GM19193 (cell line): ENCODE measurements around the gene DHRS2.

ENCODE experiments used
- POLR2A ChIP-seq: IDR thresholded peaks from 4 replicates; pipeline ENCODE4 v1.6.1; 2011; ENCODE audit not compliant: insufficient read depth, insufficient read length; ENCODE audit errors: extremely low read depth

The DHRS2 gene

DNA sequence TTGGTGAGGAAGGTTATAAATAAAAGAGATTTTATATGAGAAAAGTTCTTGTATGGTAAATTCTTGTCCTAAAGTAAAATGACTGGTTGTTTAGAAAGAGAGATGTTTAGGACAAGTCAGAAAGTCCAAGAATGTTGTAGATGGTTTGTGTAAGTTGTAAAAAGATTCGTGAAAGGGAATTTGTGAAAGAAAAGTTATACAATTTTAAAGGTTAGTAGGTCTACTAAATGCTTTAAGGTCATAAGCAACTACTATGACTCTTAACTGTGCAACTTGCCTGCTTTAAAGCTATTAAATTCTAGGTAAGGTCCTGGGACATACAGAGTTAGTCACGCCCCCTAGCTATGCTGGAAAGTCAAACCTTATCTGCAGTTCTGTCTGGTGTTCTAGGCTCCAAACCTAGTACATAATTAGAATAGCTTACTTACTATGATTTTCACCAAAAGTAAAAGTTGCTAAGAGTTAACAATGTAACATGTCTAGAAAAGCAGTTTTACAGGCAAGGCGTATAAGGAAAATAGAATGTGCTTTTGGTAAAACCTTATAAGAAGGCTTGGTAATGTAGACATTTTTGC, 11.2 kb upstream of the DHRS2 start:
- no peak for TF ChIP-seq POLR2A

DNA sequence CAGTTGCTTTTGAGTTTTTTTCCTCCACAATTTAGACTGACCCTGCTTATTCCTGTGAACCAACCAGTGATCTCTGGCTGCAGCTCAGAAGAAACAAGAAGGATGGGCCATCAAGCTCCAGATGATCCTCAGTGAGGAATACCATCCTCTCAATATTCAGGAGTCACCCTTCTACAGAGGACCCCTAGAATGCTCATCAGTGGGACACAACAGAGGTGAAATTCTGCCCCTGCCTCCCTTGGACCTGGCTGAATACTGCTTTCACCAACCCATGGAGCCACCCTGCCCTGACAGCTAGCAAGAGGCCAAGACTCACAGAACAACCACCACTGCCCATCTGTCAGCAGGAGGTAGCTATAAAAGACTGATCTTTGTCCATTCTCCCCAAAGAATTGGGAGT, 9.2 kb upstream of the DHRS2 start:
- TF ChIP-seq POLR2A: no peak

DNA sequence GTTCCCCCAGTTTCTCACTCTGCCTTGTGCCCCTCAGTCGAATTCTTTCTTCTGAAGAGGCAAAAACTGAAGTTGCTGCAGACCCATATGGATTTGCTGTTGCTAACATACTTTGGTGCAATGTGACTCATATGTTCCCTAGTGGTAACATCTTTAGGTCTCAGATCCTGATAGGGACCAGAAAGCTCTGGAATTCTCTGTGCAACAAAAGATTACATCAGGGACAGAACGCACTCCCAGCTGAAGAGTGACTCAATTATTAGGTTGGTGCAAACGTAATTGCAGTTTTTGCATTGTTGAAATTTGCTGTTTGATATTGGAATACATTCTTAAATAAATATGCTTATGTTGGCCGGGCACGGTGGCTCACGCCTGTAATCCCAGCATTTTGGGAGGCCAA, 8.2 kb upstream of the DHRS2 start:
- no peak for TF ChIP-seq POLR2A

DNA sequence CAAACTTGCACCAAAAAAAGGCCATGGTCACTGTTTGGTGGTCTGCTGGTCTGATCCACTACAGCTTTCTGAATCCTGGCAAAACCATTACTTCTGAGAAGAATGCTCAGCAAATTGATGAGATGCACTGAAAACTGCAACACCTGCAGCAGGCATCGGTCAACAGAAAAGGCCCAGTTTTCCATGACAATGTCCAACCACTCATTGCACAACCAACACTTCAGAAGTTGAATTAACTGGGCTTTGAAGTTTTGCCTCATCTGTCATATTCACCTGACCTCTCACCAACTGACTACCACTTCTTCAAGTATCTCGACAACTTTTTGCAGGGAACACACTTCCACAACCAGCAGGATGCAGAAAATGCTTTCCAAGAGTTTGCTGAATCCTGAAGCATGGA, 7.0 kb upstream of the DHRS2 start:
- TF ChIP-seq POLR2A: no peak

DNA sequence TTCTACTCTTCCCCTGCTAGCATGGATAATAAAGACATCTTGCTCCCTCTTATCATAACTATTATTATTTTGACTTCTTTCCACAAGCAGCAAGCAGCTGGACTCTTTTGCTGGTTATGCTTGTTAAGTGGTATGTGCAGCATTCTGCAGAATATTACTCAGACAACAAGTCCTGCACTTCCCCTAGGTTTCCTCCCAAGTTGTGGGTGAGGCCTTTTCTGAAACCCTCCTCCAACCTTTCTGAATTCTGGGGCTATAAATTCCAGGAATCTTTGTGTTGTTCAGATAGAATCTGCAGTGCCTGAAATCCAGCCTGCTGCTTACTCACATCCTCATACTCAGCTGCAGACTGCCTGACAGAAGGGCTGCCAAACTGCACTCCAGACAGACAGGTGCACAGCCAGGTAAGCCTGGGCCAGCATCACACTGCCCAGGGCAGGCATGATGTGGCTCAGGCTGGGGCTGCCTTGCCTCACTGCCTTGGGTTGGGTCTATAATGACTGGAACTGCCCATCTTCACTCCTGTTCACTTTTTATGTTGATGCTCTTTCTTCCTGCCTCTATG, 6.2 kb upstream of the DHRS2 start:
- TF ChIP-seq POLR2A: no peak

DNA sequence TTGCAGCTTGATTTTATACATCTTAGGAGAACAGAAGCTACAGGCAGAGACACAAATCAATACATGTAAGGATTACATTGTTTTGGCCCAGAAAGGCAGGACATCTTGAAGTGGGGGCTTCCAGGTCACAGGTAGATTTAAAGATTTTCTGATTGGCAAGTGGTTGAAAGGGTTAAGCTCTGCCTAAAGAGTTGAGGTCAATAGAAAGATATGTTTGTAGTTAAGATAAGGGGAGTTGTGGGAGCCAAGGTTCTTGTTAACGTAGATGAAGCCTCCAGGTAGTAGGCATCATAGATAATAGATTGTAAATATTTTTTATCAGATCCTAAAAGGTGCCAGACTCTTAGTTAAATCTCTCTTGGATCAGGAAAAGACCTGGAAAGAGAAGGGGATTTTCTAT, 5.5 kb upstream of the DHRS2 start:
- TF ChIP-seq POLR2A: no peak

DNA sequence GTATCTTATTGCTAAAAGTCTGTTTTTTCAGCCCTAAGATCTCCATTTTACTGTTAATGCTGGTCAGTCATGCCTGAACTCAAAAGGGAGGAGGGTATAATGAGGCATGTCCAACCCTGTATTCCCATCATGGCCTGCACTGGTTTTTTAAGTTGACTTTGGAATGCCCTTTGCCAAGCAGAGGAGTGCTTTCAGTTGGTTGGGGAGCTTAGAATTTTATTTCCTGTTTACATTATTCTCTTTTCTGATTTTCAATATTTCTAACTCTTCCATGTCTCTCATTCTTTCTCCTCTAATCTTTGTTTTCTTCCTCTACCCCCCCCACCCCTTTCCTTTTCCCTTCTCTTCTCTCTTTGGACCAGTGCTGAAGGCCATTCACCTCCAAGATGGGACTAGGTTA, 4.9 kb upstream of the DHRS2 start:
- no peak for TF ChIP-seq POLR2A

DNA sequence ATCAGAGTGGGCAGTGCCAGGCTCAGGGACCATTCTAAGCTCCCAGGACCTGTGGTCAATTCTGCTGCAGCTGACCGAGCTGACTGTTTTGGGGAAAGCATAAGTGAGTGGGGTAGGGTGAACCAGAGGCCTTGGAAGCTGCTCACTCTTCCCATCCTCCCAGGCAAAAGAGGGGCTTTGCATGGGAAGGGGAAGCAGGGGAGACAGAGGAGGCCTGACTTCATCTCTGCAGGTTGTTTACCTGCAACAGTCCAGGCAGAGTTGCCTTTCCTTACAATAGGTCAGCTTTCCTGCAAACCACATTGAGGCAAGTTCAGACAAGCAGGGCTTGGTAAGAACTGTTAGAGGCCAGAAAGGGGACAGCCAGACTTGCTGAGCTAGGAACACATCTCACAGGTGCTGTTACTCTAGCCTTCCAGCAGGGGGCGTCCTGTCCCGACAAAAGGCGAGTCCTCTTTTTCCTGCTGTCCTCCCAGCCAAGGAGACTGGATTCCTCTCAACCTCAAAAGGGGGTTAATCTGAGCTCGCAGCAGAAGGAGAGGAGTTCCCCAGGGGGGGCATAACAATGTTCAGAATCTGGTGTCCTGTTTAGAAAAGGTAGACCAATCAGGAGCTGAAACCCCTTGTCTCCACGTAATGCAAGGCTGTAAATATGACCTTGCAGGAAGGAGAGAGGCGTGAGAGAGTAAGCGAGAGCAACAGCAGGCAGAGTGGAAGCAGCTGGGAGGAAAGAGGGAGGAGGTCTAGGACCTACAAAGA, 4.3 kb upstream of the DHRS2 start:
- TF ChIP-seq POLR2A: no peak

DNA sequence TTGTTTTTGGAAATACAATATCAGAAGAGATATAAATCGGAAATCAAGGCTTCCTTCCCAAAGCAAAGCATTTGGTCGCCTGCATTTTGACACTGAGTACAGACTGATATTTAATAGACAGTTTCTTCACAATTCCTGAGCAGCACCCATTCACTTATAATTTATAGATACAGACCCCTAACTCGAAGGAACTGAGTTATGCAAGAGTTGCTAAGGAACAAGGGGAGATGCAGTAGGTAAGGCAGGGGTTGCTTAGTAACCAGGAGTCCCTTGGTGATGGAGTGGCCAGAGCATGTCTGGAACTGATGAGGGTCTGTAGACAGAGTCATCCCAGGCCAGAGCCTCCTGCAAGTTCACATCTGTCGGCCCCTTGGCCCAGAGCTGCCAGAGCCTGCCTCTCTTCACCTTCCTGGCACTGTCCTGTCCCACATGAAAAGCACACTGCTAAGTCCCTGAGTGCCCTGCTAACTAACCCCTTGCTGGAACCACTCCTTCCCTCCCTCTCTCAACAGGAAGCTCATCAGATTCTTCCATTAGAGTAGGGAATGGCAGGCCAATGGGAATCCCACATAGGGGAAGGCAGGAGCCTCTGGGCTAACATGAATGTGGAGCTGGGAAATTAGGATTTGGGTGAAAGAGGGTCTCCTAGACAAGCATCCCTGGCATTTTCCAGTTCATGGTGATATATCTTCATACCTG, 3.6 kb upstream of the DHRS2 start:
- no peak for TF ChIP-seq POLR2A

DNA sequence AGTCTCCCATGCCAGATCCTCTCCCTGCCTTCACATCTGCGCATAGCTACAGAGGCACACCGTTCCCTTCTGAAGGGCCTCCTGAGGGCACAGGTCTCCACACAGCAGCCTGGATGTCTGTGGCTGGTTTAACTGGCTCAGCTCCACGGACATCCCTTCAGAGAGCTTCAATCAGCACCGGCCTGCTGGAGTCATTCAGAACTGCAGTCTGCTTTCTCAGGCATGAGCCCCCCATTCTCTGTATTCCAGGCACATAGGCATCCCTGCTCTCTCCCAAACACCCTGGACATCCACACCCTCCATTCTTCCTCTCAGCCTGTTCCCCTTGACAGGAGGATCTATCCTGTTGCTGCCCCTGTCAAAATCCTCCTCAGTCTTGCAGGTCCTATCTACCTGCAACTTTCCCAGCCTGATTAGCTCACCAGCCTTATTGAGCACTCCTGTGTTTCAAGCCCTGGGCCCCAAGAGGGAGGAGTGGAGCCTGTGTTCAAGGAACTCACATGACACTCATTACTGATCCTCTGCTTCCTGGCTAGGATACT, 2.9 kb upstream of the DHRS2 start:
- no peak for TF ChIP-seq POLR2A

DNA sequence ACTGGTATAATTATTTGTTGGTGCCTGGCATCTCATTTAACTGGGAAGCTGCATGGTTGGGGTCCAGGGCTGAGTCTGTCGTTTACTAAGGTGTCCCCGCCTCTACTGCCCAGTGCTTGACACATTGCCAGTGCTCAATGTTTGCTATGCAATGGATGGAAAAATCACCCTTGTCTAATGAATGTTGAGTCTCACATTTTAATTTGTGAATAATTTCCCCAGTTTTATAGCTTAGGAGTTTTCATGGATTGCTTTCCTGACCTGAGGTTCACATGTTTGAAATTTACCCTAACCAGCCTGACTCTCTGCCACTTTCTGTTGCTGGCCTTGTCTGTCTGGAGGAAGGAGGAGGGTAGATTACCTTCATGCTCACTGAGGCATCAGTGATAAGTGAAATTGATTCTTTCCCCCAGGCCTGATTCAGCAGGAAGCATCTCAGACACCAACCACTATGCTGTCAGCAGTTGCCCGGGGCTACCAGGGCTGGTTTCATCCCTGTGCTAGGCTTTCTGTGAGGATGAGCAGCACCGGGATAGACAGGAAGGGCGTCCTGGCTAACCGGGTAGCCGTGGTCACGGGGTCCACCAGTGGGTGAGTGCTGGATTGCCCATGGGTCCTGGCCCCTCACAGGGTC, 2.4 kb downstream of the DHRS2 start:
- no peak for TF ChIP-seq POLR2A

DNA sequence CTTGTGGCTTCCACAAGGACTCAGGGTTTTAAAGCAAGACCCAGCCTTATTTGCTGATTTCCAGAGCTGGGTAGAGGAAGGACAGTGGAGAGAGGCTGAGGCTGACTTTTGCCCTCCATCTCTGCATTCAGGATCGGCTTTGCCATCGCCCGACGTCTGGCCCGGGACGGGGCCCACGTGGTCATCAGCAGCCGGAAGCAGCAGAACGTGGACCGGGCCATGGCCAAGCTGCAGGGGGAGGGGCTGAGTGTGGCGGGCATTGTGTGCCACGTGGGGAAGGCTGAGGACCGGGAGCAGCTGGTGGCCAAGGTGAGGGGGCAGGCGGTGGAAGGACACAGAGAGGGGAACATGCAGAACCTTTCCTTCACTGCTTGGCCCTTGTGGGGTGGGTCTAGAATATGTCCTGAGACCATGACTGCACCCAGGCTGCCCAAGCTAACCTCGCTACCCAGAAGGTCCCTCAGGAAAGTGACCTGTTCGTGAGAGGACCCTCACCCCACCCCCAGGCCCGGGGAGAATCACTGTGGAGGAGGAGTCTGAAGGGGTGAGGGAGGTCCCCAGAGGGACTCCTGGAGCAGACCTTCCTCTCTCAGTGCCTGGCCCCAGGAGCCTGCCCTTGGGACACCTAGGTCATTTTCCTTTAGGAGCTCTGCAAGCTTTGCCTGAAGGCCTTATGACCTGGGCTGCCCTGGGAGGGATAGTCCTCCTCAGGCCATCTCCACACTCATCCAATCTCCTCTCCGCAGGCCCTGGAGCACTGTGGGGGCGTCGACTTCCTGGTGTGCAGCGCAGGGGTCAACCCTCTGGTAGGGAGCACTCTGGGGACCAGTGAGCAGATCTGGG, 3.1 kb downstream of the DHRS2 start:
- no peak for TF ChIP-seq POLR2A

DNA sequence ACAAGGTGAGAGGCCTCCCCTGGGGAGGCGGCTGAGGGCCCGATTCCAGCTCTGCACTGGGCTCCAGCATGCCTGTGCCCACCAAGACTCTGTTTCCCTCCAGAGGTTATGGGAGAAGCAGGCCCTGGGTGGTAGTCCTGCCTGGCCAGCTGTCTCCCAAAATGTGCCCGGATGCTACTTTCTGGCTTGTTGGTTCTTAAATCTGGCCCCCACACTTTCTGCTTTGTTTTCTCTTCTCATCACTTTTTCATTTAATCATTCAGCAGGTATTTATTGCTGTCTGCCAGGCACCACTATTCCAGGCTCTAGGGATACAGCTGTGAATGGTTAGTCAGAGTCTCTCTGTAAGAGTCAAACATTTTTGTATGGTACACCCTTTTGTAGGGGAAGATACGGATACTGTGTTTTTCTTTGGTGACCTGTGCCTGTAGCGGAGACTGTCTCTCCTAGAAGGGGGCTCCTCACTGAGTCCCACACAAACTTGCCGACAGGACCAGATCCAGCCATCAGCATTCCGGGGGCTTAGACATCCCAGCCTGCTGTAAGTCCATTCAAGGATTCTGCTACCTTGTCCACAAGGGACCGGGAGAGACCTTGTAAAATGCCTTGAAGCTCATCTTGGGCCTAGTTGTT, 3.8 kb downstream of the DHRS2 start:
- no peak for TF ChIP-seq POLR2A
